Activated CD4-positive, alpha-beta T cell treated with anti-CD3 and anti-CD28 coated beads, Interleukin-2, amount 50 U/mL, for 16 hours (primary cell): ENCODE measurements around the gene STAT2.
"Not testable (repeated sequence)": the region's sequence is repeated elsewhere in the genome, so short reads cannot be mapped to it uniquely, and the experiment has no call there.

Experiments
- DNase-seq: peaks from one replicate; pipeline ENCODE4 v3.0.0-alpha.2; 2020

Gene STAT2

DNA sequence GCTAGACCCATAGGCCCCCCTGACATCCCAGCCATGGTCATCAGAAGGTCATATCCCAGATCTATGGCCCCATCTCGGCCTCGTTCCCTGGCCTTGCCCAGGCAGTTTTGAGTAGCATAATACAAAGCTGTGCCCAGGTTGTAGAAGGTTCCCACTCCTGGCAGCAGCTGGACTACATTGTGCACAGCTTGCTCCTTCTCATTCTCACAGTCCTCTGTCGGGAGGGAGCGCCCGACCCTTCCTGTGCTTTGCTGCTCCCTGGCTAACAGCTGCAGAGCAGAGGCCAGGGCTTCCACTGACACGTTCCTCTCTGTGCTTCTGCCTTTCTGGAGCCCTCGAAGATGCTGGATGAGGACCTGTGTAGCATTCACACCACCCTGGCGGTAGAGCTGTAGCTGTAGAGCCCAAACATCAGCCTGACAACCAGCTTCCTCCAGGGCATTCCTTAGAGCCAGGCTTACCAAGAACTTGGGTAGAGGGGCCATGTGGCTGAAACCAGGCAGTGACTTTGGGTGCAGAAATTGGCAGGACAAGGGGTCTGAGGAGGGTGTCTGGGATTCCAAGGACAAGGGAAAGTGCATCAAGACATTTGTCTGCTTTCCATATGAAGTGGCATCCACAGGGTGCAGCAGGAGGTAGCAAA, 1.7 kb upstream of the STAT2 start:
- no peak for DNase-seq

DNA sequence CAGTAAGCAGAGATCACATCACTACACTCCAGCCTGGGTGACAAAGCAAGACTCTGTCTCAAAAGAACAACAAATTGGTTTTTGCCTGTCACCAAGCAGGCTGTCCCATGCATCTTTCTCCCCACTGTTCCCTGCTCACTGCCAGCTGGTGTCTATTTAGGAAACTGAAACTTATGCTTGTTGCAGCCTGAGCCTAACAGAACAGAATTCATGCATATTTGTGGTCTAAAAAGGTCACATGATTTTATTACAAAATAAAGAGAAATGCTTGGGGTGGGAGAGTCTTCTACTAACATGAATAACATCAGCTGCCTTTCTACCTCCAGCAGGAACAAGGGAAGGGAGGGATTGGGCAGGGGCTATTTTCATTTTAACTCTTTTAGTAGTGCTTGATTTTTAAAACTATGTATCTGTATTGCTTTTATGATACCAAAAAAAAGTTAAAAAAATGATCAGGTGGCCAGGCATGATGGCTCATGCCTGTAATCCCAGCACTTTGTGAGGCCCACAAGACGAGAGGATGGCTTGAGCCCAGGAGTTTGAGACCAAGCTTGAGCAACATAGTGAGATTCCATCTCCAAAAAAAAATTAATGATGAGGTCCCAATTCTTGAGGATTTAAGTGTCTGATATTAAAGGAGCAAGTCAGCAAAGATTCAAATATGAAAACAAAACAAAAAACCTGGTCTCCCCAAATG, 923 bp downstream of the STAT2 start:
- DNase-seq: peak; percentile 24

DNA sequence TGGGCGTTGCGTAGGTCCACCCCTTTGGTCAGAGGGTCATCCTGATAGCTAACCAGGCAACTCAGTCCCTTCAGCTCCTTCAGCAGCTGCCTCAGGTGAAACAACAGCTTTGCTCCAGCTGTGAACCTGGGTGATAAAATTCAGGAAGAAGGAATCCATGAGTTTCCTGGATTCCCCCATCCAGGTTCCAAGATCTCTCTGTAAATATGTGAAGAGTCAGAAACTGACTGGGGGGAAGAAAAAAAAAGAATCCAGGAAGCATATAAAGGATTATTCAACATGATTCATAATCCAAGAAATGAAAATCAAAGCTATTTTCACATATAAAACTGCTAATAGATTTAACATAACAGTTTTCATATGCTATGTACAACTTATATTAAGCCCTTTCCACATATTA, 8.6 kb downstream of the STAT2 start:
- DNase-seq: no peak

DNA sequence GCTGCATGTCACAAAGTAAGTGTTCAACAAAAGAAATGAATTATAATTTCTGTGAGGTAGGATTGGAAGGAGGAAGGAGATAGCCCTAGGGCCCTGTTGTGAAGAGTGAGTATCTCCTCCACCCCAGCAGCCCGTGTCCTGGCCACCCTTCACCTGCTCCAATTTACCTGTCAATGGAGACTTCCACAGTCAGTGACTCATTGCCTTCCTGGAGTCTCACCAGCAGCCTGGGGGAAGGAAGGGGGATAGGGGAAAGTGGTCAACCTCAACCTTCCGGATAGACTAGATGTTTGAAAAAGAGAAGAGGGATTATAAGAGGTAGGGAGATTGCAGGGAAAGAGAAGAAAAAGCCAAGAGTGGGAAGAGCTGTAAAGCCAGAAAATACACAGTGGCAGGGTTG, 9.2 kb downstream of the STAT2 start:
- no peak for DNase-seq

DNA sequence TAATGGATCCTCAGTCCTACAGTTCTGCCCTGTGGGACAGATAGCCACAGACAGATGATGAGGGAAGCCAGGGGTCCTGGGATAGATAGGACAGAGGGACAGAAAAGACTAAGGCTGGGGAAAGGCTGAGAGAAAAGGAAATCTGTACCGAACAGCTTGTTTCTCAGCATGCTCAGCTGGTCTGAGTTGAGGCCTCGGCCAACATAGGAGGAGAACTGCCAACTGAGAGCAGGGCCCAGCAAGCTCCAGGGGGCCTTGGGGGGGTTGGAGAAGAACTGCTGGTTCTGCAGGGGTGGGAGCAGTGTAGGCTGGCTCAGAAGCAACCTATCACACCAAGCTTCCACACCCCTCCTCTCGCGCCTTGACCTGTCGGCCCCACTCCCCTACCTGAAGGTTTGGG, 11.1 kb downstream of the STAT2 start:
- no peak for DNase-seq

DNA sequence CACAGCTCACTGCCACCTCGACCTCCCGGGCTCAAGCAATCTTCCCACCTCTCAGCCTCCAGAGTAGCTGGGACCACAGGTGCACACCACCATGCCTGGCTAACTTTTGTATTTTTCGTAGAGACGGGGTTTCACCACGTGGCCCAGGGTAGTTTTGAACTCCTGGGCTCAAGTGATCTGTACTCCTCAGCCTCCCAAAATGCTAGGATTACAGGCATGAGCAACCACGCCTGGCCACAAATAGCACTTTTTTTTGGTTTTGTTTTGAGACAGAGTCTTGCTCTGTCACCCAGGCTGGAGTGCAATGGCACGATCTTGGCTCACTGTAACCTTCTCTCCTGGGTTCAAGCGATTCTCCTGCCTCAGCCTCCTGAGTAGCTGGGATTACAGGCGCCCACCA, 12.7 kb downstream of the STAT2 start:
- DNase-seq: not testable (repeated sequence)

DNA sequence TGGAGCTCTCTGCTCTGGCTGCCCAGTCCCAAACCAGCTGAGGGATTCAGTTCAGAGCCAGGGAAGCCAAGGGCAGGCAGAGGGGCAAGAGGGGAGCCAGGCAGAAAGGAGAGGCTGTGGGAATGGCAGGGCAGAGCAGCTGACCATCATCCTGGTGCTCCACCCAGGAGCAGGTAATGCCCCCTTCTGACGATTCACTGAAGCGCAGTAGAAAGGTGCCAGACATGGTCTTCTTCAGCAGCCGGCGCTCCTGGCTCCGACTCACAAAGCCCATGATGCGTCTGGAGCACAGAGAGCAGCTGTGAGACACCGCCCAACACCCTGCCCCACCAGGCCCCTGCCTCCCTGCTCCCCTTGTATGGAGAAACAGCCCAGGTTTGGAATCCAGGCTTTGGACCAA, 13.2 kb downstream of the STAT2 start:
- DNase-seq: no peak

DNA sequence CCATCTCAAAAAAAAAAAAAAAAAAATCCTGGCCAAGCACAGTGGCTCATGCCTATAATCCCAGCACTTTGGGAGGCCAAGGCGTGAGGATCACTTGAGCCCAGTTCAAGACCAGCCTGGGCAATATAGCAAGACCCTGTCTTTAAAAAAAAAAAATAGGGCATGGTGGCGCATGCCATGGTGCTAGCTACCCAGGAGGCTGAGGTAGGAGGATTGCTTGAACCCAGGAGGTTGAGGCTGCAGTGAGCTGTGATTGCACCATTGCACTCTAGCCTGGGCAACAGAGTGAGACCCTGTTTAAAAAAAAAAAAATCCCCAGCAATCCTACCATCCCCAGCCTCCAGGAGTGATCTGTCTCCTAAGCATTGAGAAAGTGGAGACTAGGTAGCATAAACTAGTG, 17.6 kb downstream of the STAT2 start:
- not testable (repeated sequence) for DNase-seq

DNA sequence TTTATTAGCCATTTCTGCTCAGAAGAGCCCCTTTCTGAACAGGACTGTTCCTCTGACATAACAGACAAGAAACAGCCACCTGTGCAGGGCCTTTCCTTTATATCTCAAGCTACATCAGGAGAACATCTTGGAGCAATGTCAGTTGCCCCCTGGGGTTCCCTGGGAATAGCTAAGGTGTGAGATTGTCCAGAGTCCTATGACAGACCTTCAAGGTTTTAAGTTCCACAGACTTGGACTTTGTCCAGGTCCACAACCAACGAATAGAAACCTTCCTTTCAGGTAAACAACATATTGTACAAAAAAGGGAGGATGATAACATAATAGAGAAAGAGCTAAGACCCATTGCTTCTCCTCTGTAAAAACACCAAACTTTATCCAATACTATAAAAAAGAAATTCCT, 18.3 kb downstream of the STAT2 start:
- no peak for DNase-seq

DNA sequence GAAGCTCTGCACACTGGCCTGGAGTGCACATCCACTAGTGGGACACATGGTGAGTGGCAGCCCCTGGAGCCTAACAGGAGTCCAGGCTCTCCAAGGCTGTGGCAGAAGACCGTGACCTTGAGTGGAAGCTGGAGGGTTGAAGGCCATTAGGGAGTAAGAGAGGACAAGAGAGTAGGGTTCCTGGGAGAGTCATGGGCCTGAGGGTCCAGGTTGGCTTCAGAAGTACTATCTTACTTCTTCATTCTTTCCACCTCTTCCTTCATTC, 20.8 kb downstream of the STAT2 start:
- no peak for DNase-seq

DNA sequence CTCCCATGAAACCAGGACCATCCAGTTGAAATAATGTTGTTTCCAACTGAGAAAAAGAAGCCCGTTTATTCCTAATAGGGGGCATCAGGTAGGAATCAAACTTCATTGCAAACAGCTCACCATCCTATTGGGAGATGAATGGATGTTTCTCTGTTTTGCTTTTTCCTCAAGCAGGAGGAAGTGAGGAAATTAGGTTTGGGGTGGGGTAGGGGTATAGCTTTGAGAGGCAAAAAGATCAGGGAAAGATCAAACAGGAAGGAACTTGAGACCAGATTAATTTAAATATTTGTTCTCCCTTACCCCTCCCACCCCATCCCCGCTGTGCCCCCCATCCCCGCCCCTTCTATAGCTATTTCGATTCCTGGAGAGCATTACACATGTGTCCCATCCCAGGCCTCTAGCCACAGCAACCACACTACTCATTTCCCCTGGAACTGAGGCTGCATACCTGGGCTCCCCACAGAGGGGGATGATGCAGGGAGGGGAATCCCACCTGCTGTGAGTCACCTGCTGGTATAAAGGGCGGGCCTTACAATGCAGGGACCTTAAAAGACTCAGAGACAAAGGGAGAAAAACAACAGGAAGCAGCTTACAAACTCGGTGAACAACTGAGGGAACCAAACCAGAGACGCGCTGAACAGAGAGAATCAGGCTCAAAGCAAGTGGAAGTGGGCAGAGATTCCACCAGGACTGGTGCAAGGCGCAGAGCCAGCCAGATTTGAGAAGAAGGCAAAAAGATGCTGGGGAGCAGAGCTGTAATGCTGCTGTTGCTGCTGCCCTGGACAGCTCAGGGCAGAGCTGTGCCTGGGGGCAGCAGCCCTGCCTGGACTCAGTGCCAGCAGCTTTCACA, 21.4 kb downstream of the STAT2 start, which contains the start of gene IL23A:
Gene IL23A (plus strand): TSS at position 577 of the 850 bp plus-strand sequence. CDS start 161 bp downstream, at position 738.
- peak; percentile 88 for DNase-seq

DNA sequence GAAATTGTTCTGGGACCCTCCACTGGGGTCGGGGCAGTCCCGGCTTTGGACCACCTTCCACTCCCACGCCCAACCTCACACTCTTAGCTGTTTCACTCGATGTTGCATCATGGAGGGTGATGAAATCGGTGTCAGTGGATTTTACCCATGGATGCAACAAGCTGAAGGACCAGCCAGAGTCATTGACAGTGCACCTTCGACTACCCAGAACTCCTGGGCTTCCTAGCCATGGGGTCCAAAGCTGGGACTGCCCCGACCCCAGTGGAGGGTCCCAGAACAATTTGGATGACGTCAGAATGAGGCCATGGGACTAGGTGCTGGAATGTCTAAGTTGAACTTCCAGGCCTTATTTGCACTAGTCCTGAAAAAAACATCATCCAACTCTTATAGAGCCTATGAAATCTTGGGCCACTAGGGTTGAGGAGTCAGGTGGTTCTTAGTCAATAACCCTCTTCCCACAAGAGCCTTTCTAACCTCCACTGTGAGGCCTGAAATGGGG, 22.1 kb downstream of the STAT2 start:
- DNase-seq: no peak

DNA sequence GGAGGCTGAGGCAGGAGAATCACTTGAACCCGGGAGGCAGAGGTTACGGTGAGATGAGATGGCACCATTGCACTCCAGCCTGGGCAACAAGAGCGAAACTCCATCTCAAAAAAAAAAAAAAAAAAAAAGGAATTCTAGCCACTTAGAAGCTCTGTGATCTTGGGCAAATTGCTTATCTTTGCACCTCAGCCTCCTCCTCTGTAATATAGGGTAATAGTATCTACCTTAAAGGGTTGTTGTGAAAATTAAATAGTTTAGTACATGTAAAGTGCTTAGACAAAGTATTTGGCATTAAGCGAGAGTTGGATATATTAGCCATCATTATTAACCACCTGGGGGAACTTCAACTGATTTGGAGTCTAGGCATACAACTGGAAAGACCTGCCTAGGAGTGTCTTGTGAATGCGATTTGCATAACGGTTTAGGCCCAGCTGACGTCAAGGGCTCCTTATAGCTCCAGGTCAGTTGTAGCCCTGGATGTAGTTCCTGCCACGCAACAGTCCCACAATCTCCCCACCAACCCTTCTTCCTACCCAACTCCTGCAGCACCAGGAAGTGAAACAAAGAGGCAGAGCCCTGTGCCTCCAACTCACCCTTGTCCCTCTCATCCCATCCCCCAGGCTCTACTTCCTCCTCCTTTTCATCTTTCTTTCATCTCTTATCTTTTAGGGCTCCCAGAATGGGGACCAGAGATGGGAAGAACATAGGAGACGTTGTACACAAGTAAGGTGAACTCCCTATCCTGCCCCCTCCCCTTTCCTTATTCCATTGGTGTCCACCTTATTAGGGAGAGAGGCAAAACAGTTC, 23.3 kb downstream of the STAT2 start:
- no peak for DNase-seq

DNA sequence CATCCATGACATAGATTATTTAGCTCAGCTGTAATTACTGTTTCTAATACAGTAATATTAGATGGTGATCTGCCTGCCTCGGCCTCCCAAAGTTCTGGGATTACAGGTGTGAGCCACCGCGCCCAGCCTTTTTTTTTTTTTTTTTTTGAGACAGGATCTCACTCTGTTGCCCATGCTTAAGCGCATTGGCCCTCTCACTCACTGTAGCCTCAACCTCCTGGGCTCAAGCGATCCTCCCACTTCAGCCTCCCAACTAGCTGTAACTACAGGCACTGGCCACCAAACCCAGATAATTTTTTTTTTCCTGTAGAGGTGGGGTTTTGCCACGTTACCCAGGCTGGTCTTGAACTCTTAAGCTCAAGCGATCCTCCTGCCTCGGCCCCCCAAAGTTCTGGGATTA, 24.4 kb downstream of the STAT2 start:
- DNase-seq: not testable (repeated sequence)

DNA sequence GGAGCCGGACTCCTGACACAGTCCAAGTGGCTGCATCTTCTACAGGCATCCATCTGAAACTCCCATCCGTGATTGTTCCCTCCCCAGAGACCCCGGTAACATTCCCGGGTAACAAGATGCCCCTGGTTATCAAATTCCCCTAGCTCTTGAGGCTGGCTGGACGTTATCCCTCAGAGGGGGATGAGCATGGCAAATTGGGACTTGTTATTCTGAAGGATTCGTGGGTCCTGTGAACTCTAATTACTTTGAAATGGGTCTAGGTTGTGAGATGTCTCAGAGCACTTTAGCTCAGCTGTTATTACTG, 25.5 kb downstream of the STAT2 start:
- no peak for DNase-seq

DNA sequence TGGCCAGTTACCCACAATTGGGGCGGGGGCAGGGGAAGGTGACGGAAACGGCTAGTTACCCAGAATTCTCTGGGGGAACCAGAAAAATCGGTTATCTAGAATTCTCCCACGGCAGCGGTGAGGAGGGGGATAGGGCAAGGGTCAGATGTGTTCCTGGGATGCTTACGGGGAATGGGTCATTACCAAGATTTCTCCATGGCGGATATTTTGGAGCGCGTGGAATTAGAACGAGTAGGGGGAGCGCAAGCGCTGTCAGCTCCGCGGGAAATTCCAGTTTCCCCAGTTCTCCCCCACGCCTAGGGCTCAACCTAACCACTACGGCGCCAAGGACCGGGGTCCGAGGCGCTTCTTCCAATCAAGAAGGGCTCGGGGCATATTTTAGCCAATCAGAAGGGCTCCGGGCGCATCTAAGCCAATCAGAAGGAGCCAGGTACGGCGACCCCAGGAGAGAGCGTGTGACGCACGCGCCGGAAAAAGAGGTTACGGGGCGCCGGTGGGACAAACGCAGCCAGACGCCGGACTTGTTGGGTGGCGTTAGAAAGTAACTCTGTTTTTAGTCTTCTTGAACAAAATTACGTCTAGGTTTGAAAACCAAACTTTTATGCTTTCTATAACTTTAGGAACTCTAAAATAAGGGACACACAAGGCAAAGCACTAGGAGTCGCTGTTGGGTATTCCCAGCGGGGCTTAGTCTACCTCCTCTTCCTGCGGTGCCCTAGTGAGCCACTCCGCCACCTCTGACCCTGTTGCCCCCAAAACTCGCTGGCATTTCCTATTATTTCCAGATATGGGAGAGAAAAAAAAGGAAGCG, 26.0 kb downstream of the STAT2 start, which contains the start of gene PAN2:
Gene PAN2 (minus strand): TSS at position 322 of the 811 bp plus-strand sequence. CDS start 906 bp downstream, outside the sequence.
- peak; percentile 98 for DNase-seq

DNA sequence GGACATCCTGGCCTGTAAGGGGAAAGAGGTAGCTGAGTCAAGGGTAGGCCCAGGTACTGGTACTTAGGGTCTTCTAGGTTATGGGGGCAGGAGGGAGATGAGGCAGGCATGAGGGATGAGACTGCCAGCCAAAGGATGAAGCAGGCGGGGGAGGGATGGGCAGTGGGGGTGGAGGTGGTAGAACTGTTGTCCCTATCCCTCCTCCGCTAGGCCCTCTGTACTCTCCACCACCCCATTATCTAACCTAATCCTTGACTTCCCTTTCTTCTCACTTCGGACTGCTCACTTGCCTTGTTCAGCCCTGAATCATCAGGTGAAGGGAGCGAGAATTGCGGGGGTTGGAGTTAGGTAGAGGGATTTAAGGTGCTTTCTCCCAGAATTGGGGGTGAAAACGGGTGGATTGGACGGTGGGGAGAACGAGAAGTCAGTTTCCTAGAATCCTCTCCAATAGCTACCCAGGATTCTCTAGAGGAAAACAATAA, 26.7 kb downstream of the STAT2 start:
- no peak for DNase-seq

DNA sequence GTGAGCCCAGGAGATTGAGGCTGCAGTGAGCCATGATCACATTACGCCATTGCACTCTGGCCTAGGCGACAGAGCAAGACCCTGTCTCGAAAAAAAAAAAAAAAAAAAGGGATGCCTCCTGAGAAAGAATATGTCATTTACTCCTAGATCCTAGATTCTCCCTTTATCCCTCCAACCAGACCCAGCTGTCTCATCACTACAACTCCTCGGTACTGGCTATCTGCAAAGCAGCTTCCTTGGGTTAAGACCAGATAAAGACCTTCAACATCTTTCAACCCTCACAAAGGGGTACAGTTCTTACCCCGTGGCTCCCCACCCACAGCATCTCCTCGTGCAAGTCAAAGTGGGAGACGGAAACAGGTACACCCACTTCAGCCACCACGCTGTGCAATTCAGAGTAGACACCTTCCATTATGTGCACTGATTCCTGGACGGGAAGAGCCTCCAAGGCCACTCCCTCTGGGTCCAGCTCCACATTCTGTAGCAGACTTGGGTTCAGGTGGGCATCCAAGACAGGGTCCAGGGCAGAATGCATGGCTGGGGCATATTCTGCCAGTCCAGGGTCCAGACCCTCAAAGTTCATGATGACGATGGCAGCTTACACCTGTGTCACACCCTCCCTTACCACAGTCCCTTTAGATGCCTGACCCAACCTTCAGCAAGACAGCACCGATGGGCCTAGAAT, 27.3 kb downstream of the STAT2 start:
- no peak for DNase-seq

DNA sequence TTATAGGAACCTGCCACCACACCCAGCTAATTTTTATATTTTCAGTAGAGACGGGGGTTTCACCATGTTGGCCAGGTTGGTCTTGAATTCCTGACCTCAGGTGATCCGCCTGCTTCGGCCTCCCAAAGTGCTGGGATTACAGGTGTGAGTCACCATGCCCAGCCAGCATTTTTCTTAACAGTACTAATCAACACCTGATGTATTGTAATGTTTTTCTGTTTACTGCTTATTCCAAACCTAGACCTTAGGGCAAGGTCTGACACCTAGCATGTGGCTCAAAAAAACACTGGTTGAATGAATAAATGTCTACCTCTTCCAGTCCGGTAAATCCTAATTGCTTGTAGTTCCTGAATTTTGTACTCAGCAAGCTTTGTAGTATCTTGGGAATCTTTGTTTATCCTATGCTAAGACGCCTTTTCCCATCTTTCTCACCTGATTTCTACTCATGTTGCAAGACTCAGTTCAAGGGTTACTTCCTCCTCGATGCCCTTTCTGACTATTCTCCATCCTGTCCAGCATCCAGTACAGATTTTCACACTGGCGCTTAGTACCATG, 28.9 kb downstream of the STAT2 start:
- no peak for DNase-seq

DNA sequence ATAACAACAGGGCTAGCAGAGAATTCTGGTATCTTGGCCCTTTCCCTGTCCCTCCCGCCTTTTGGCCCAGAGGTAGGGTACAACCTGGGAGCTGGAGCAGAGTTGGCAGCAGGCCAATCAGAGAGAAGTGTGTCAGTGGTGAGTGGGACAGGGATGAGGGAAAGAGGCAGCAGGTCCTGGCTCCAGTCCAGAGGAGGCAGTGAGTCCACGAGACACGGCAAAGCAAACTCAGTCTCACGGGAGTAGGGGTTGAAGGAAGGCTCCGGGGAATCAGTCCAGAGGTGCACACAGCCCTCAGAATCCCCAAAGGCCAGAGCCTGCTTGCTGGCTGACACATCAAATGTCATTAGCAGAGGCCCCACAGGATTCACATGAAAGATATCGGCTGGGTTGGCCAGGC, 33.4 kb downstream of the STAT2 start:
- no peak for DNase-seq

DNA sequence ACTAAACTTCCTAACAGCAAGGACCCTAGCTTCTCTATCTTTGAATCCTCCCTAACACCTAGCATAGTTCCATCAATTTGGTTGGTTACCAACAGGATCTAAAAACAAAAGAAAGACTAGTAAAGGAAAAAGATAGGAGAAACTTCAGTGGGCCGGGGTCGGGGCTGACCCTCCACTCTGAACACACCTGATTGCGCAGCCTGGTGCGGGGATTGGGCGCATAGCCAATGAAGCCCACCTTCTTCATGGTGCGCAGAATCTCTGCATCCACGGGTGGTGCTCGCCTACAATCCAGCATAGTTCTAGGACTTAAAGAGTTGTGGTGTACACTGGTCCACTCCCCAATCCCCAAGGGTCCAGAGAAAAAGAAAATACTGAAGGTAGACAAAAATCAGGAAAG, 33.8 kb downstream of the STAT2 start:
- no peak for DNase-seq
